ENCODE measurements around the gene RRP1B.

The RRP1B gene

GRCh38 chr21:43726686-43727518 is 67.5 kb downstream of the RRP1B start:
- no peaks in the 10 kb centered on the region for H3K9me3 ChIP-seq (ENCODE audit: low read depth, low read length)
- no peaks in the 10 kb centered on the region for H3K36me3 ChIP-seq (ENCODE audit: insufficient read depth, low read length)
- no peak overlapping the region for H3K27ac ChIP-seq
- no peak overlapping the region for H3K4me3 ChIP-seq
- H3K9ac ChIP-seq (ENCODE audit: insufficient read length) = no peak overlapping the region
- no peak for DNase-seq (ENCODE audit: low read depth, low spot score)
- TF ChIP-seq POLR2AphosphoS5 (IDR thresholded peaks at IDR 0.05; ENCODE audit: borderline replicate concordance, low read depth, low read length) (no peak), FOXP2 (optimal IDR thresholded peaks at IDR 0.05; ENCODE audit: control extremely low read depth, extremely low read length, insufficient read depth) (no peak), EZH2 (IDR thresholded peaks at IDR 0.05) (no peak)

GRCh38 chr21:43727519-43728153 is 68.3 kb downstream of the RRP1B start:
- TF ChIP-seq FOXP2 (optimal IDR thresholded peaks at IDR 0.05; ENCODE audit: control extremely low read depth, extremely low read length, insufficient read depth) (no peak), EZH2 (IDR thresholded peaks at IDR 0.05) (no peak), POLR2AphosphoS5 (IDR thresholded peaks at IDR 0.05; ENCODE audit: borderline replicate concordance, low read depth, low read length) (no peak)
- H3K27ac ChIP-seq = no peak overlapping the region
- no peaks in the 10 kb centered on the region for H3K9me3 ChIP-seq (ENCODE audit: low read depth, low read length)
- H3K4me3 ChIP-seq = no peak overlapping the region
- H3K36me3 ChIP-seq (ENCODE audit: insufficient read depth, low read length) = no peaks in the 10 kb centered on the region
- H3K9ac ChIP-seq (ENCODE audit: insufficient read length) = no peak overlapping the region
- no peak for DNase-seq (ENCODE audit: low read depth, low spot score)

- no peaks in the 10 kb centered on the region for H3K9me3 ChIP-seq (ENCODE audit: low read depth, low read length)
- no peak overlapping the region for H3K27ac ChIP-seq
- H3K9ac ChIP-seq (ENCODE audit: insufficient read length) = no peak overlapping the region
- no peak overlapping the region for H3K4me3 ChIP-seq
- no peak for TF ChIP-seq POLR2AphosphoS5 (IDR thresholded peaks at IDR 0.05; ENCODE audit: borderline replicate concordance, low read depth, low read length)
- TF ChIP-seq EZH2 (IDR thresholded peaks at IDR 0.05) = no peak
- TF ChIP-seq FOXP2 (optimal IDR thresholded peaks at IDR 0.05; ENCODE audit: control extremely low read depth, extremely low read length, insufficient read depth) = no peak
- DNase-seq (ENCODE audit: low read depth, low spot score) = no peak
- H3K36me3 ChIP-seq (ENCODE audit: insufficient read depth, low read length) = no peaks in the 10 kb centered on the region
These were observed 68.8 kb downstream of the RRP1B start for GRCh38 chr21:43728154-43728466.

GRCh38 chr21:43728467-43729390 is 69.4 kb downstream of the RRP1B start:
- TF ChIP-seq EZH2 (IDR thresholded peaks at IDR 0.05) (no peak), POLR2AphosphoS5 (IDR thresholded peaks at IDR 0.05; ENCODE audit: borderline replicate concordance, low read depth, low read length) (peak; percentile 63), FOXP2 (optimal IDR thresholded peaks at IDR 0.05; ENCODE audit: control extremely low read depth, extremely low read length, insufficient read depth) (no peak)
- Histone ChIP-seq H3K9ac (ENCODE audit: insufficient read length) (no peak overlapping the region), H3K36me3 (ENCODE audit: insufficient read depth, low read length) (no peaks in the 10 kb centered on the region), H3K9me3 (ENCODE audit: low read depth, low read length) (no peaks in the 10 kb centered on the region), H3K27ac (no peak overlapping the region), H3K4me3 (no peak overlapping the region)
- DNase-seq (ENCODE audit: low read depth, low spot score) = no peak

GRCh38 chr21:43731476-43731875 is 72.1 kb downstream of the RRP1B start:
- Histone ChIP-seq H3K9me3 (ENCODE audit: low read depth, low read length) (no peaks in the 10 kb centered on the region), H3K9ac (ENCODE audit: insufficient read length) (no peak overlapping the region), H3K36me3 (ENCODE audit: insufficient read depth, low read length) (no peaks in the 10 kb centered on the region), H3K4me3 (no peak overlapping the region), H3K27ac (no peak overlapping the region)
- TF ChIP-seq FOXP2 (optimal IDR thresholded peaks at IDR 0.05; ENCODE audit: control extremely low read depth, extremely low read length, insufficient read depth) (no peak), POLR2AphosphoS5 (IDR thresholded peaks at IDR 0.05; ENCODE audit: borderline replicate concordance, low read depth, low read length) (no peak), EZH2 (IDR thresholded peaks at IDR 0.05) (no peak)
- DNase-seq (ENCODE audit: low read depth, low spot score) = no peak

GRCh38 chr21:43731891-43732711 is 72.7 kb downstream of the RRP1B start:
- Histone ChIP-seq H3K9ac (ENCODE audit: insufficient read length) (no peak overlapping the region), H3K27ac (peak overlapping the region; percentile 4), H3K9me3 (ENCODE audit: low read depth, low read length) (no peaks in the 10 kb centered on the region), H3K4me3 (peak overlapping the region; percentile 26), H3K36me3 (ENCODE audit: insufficient read depth, low read length) (no peaks in the 10 kb centered on the region)
- DNase-seq (ENCODE audit: low read depth, low spot score) = peak; percentile 37
- no peak for TF ChIP-seq FOXP2 (optimal IDR thresholded peaks at IDR 0.05; ENCODE audit: control extremely low read depth, extremely low read length, insufficient read depth)
- TF ChIP-seq POLR2AphosphoS5 (IDR thresholded peaks at IDR 0.05; ENCODE audit: borderline replicate concordance, low read depth, low read length) = no peak
- no peak for TF ChIP-seq EZH2 (IDR thresholded peaks at IDR 0.05)

GRCh38 chr21:43733060-43733459 is 73.7 kb downstream of the RRP1B start:
- H3K4me3 ChIP-seq = no peak overlapping the region
- H3K9me3 ChIP-seq (ENCODE audit: low read depth, low read length) = no peaks in the 10 kb centered on the region
- H3K36me3 ChIP-seq (ENCODE audit: insufficient read depth, low read length) = no peaks in the 10 kb centered on the region
- TF ChIP-seq POLR2AphosphoS5 (IDR thresholded peaks at IDR 0.05; ENCODE audit: borderline replicate concordance, low read depth, low read length) = no peak
- TF ChIP-seq EZH2 (IDR thresholded peaks at IDR 0.05) = no peak
- TF ChIP-seq FOXP2 (optimal IDR thresholded peaks at IDR 0.05; ENCODE audit: control extremely low read depth, extremely low read length, insufficient read depth) = no peak
- no peak for DNase-seq (ENCODE audit: low read depth, low spot score)
- H3K27ac ChIP-seq = peak overlapping the region; percentile 4; the same call in 1 of the 2 replicates
- no peak overlapping the region for H3K9ac ChIP-seq (ENCODE audit: insufficient read length)

Measured in SK-N-MC (cell line).